HUDEP-2 (cell line): ENCODE measurements around the gene TEKT1.
"Not testable (repeated sequence)": the region's sequence is repeated elsewhere in the genome, so short reads cannot be mapped to it uniquely, and the experiment has no call there.

Experiments
- DNase-seq, 76 experiments: peaks; one replicate each; lab custom pipeline; 2025; ENCODE audit not compliant: unreplicated experiment in 76 of 76; lab: John Stamatoyannopoulos, UW

Gene TEKT1

GRCh38 chr17:6831661-6832263, at the start of gene TEKT1:
Gene TEKT1 (minus strand): TSS chr17:6831729. CDS start chr17:6830376, 1,353 bp downstream.
- peak in 26 of 76 experiments; percentile 1 to 40 (median 7) for DNase-seq

GRCh38 chr17:6879221-6879975, 47.9 kb upstream of the TEKT1 start:
- not testable (repeated sequence) for DNase-seq

GRCh38 chr17:6875276-6875675, 43.7 kb upstream of the TEKT1 start:
- not testable (repeated sequence) for DNase-seq

- DNase-seq = no peak
Observed at GRCh38 chr17:6872936-6873335, 41.4 kb upstream of the TEKT1 start.

- DNase-seq = no peak
Observed at GRCh38 chr17:6870841-6871240, 39.3 kb upstream of the TEKT1 start.

GRCh38 chr17:6868582-6868981, 37.1 kb upstream of the TEKT1 start:
- no peak for DNase-seq

GRCh38 chr17:6867849-6868248, 36.3 kb upstream of the TEKT1 start:
- no peak for DNase-seq

GRCh38 chr17:6862825-6863224, 31.3 kb upstream of the TEKT1 start:
- DNase-seq = no peak

- DNase-seq = no peak
Observed at GRCh38 chr17:6862122-6862521, 30.6 kb upstream of the TEKT1 start.

GRCh38 chr17:6857904-6858303, 26.4 kb upstream of the TEKT1 start:
- DNase-seq = no peak

GRCh38 chr17:6857336-6857735, 25.8 kb upstream of the TEKT1 start:
- no peak for DNase-seq

- no peak for DNase-seq
Observed at GRCh38 chr17:6856051-6856450, 24.5 kb upstream of the TEKT1 start.

- no peak for DNase-seq
Observed at GRCh38 chr17:6853764-6854442, 22.4 kb upstream of the TEKT1 start.

GRCh38 chr17:6848545-6849179, 17.1 kb upstream of the TEKT1 start:
- not testable (repeated sequence) for DNase-seq

- DNase-seq = peak in 2 of 76 experiments; percentile 4 to 8
Observed at GRCh38 chr17:6846138-6846537, 14.6 kb upstream of the TEKT1 start.

- not testable (repeated sequence) for DNase-seq
Observed at GRCh38 chr17:6844406-6844805, 12.9 kb upstream of the TEKT1 start.

GRCh38 chr17:6843241-6843880, 11.8 kb upstream of the TEKT1 start:
- peak in 17 of 76 experiments; percentile 1 to 43 (median 23) for DNase-seq

- not testable (repeated sequence) for DNase-seq
Observed at GRCh38 chr17:6841769-6842168, 10.2 kb upstream of the TEKT1 start.

GRCh38 chr17:6830383-6830986, 1.0 kb downstream of the TEKT1 start:
- no peak for DNase-seq

GRCh38 chr17:6823011-6823442, 8.5 kb downstream of the TEKT1 start:
- DNase-seq = no peak
